VCaP (cell line): Measurements from ENCODE around the gene ABCC3.

ENCODE experiments used
- H3K27ac ChIP-seq: fragments of 450-650 bp; 2 replicates; pipeline ENCODE4 v1.5.1; 2017
- CTCF ChIP-seq: fragments of 450-650 bp; conservative IDR thresholded peaks from 2 replicates; pipeline ENCODE4 v1.5.1; 2017; ENCODE audit warnings: mild to moderate bottlenecking, moderate library complexity

Gene ABCC3

GRCh38 chr17:50635982-50636803 lies 1.5 kb downstream of the ABCC3 start:
- peak overlapping the region; percentile 69; the same call in 1 of the 2 replicates for H3K27ac ChIP-seq
- no peak for TF ChIP-seq CTCF

- H3K27ac ChIP-seq, result peak overlapping the region; percentile 86; the same call in 1 of the 2 replicates
- TF ChIP-seq CTCF, result no peak
Measured at GRCh38 chr17:50636804-50637195, 2.1 kb downstream of the ABCC3 start.

DNA sequence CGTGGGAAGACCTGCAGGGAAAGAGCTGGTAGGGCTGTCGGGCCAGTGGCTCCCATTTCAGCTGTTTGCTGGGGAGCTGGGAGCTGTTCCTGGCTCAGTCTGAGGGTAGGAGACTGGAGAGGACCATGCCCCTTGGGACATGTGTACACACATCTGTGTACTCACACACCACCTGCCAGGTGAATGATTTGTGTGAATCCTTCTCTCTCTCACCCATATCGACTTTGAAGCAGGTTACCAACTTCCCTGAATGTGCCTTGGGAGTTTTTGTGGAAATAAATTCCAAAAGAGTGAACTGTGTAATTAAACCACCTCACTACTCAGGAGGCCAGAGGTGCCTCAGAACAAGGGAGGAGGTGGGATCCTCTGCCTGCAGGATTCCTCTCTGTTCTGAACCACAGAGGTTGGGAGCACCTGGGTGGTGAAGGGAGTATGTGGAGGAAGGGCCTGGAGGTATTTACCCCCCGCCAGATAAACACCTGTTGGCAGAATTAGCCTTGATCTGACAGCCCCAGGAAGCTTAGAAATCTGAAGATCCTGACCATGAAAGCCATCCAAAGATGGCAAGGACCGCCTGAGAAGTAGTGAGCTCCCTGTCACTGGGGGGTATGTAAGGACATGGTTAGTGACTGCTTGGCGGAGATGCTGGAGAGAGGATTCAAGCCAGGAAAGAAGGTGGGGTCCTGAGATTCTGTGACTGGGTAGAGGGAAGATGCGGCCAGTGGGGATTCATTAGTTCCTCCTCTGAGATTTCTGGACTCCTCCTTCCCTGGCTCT lies 3.3 kb downstream of the ABCC3 start:
- peak overlapping the region; percentile 86 for H3K27ac ChIP-seq
- no peak for TF ChIP-seq CTCF

- peak overlapping the region; percentile 86 for H3K27ac ChIP-seq
- no peak for TF ChIP-seq CTCF
Measured at GRCh38 chr17:50638606-50638965, 3.9 kb downstream of the ABCC3 start.

DNA sequence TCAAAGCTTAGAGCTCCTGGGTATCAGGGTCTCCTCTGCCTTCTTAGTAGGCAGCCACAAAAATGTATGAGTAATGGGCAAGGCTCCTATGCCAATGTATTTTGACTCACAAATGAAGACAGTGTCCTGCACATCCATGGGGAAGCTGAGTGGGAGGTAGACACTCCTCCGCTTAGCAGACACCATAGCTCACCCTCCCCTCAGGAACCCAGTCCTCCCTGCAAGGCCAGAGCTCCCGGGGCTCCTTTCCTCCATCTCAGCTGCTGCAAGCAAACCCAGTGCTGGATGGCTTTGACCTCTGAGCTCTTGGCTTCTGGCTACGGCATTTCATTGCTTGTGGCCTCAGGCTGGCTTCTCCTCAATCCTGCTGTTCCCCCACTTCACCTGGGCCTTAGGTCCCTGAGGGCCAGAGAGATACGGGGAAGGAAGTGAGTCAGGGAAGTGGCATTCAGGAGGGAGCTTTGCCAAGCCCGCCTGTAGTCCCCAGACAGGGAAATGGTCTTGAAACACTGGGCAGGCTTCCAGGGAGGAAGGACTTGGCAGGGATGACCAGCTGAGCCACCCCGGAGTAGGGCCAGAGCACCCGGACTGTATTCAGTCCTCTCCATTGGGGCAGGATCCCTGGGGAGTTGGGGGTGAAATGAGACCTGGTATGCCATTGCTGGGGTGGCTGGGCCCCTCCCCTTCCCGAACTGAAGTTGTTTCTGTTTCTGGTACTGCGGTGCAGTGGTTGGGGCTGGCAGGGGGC lies 4.5 kb downstream of the ABCC3 start:
- TF ChIP-seq CTCF, result no peak
- H3K27ac ChIP-seq, result peak overlapping the region; percentile 86

GRCh38 chr17:50640686-50641351 lies 6.1 kb downstream of the ABCC3 start:
- H3K27ac ChIP-seq, result peak overlapping the region; percentile 86
- TF ChIP-seq CTCF, result no peak
